ENCODE results near the gene RNF213. TPM values are rescaled to one million over a fixed set of nuclear protein-coding genes. Genes with fewer than 3 reads are reported as not detected.

Gene RNF213
- total RNA-seq, 1 experiment from 2014 or later = 179 TPM

GRCh38 chr17:80365983-80366382 lies 105.3 kb downstream of the RNF213 start:
- Histone ChIP-seq H3K27me3 (ENCODE audit: insufficient read depth, low read depth) (no peaks in the 10 kb centered on the region), H3F3A (ENCODE audit: insufficient read depth, low read depth) (no peaks in the 10 kb centered on the region), H3K9me2 (ENCODE audit: insufficient read depth) (no peaks in the 10 kb centered on the region), H3K9me3 (ENCODE audit: insufficient read depth, low read depth) (no peaks in the 10 kb centered on the region), H2AFZ (no peak overlapping the region), H3K4me3 (no peak overlapping the region), H4K20me1 (ENCODE audit: insufficient read depth) (no peaks in the 10 kb centered on the region), H3K27ac (no peak overlapping the region), H3K4me1 (replicated peaks; ENCODE audit: insufficient read depth) (no peaks in the 10 kb centered on the region), H3K4me2 (no peak overlapping the region), H3K79me2 (ENCODE audit: low read depth) (no peaks in the 10 kb centered on the region), H3K36me3 (ENCODE audit: low read depth) (0 out of 2 replicates have a peak, but pooled peaks cover 5% of the 10 kb centered on the region)
- CTCF ChIA-PET = no interaction called here
- intact Hi-C loops (cut with micrococcal nuclease; ENCODE audit: unreplicated experiment) = no loop called here
- no peak for DNase-seq
- TF ChIP-seq CTCF (conservative IDR thresholded peaks at IDR 0.05) (no peak), EZH2 (IDR thresholded peaks at IDR 0.05; ENCODE audit: low read depth) (no peak)
- POLR2A ChIA-PET (ENCODE audit: unreplicated experiment) = no interaction called here
- BruUV-seq (replicated peaks) = no TSS peak

- Histone ChIP-seq H3F3A (ENCODE audit: insufficient read depth, low read depth) (no peaks in the 10 kb centered on the region), H3K9me2 (ENCODE audit: insufficient read depth) (no peaks in the 10 kb centered on the region), H3K79me2 (ENCODE audit: low read depth) (no peaks in the 10 kb centered on the region), H3K27me3 (ENCODE audit: insufficient read depth, low read depth) (no peaks in the 10 kb centered on the region), H3K9me3 (ENCODE audit: insufficient read depth, low read depth) (no peaks in the 10 kb centered on the region), H3K4me1 (replicated peaks; ENCODE audit: insufficient read depth) (no peaks in the 10 kb centered on the region), H2AFZ (no peak overlapping the region), H3K4me2 (no peak overlapping the region), H3K27ac (no peak overlapping the region), H4K20me1 (ENCODE audit: insufficient read depth) (no peaks in the 10 kb centered on the region), H3K4me3 (no peak overlapping the region), H3K36me3 (ENCODE audit: low read depth) (0 out of 2 replicates have a peak, but pooled peaks cover 3% of the 10 kb centered on the region)
- ChIA-PET CTCF (no interaction called here), POLR2A (ENCODE audit: unreplicated experiment) (no interaction called here)
- intact Hi-C loops (cut with micrococcal nuclease; ENCODE audit: unreplicated experiment) = no loop called here
- no TSS peak for BruUV-seq (replicated peaks)
- DNase-seq = no peak
- TF ChIP-seq EZH2 (IDR thresholded peaks at IDR 0.05; ENCODE audit: low read depth) (no peak), CTCF (conservative IDR thresholded peaks at IDR 0.05) (no peak)
Observed at GRCh38 chr17:80367503-80367902, 106.9 kb downstream of the RNF213 start.

GRCh38 chr17:80371196-80371595 lies 110.5 kb downstream of the RNF213 start:
- Histone ChIP-seq H3F3A (ENCODE audit: insufficient read depth, low read depth) (no peaks in the 10 kb centered on the region), H3K9me3 (ENCODE audit: insufficient read depth, low read depth) (no peaks in the 10 kb centered on the region), H3K4me2 (no peak overlapping the region), H3K36me3 (ENCODE audit: low read depth) (peaks cover 4% of the 10 kb centered on the region; the same call in 1 of the 2 replicates), H2AFZ (no peak overlapping the region), H4K20me1 (ENCODE audit: insufficient read depth) (no peaks in the 10 kb centered on the region), H3K9me2 (ENCODE audit: insufficient read depth) (no peaks in the 10 kb centered on the region), H3K4me1 (replicated peaks; ENCODE audit: insufficient read depth) (no peaks in the 10 kb centered on the region), H3K27ac (no peak overlapping the region), H3K27me3 (ENCODE audit: insufficient read depth, low read depth) (no peaks in the 10 kb centered on the region), H3K79me2 (ENCODE audit: low read depth) (no peaks in the 10 kb centered on the region), H3K4me3 (no peak overlapping the region)
- POLR2A ChIA-PET (ENCODE audit: unreplicated experiment) = no interaction called here
- DNase-seq = no peak
- no peak for TF ChIP-seq CTCF (conservative IDR thresholded peaks at IDR 0.05)
- no peak for TF ChIP-seq EZH2 (IDR thresholded peaks at IDR 0.05; ENCODE audit: low read depth)
- intact Hi-C loops (cut with micrococcal nuclease; ENCODE audit: unreplicated experiment) = no loop called here
- BruUV-seq (replicated peaks) = no TSS peak
- CTCF ChIA-PET = no interaction called here

All from PC-9 (cell line).